Measurements from ENCODE around the gene COQ10A.
A peak's percentile ranks its signal among the peaks of the same experiment; 100 is the strongest.

The COQ10A gene

DNA sequence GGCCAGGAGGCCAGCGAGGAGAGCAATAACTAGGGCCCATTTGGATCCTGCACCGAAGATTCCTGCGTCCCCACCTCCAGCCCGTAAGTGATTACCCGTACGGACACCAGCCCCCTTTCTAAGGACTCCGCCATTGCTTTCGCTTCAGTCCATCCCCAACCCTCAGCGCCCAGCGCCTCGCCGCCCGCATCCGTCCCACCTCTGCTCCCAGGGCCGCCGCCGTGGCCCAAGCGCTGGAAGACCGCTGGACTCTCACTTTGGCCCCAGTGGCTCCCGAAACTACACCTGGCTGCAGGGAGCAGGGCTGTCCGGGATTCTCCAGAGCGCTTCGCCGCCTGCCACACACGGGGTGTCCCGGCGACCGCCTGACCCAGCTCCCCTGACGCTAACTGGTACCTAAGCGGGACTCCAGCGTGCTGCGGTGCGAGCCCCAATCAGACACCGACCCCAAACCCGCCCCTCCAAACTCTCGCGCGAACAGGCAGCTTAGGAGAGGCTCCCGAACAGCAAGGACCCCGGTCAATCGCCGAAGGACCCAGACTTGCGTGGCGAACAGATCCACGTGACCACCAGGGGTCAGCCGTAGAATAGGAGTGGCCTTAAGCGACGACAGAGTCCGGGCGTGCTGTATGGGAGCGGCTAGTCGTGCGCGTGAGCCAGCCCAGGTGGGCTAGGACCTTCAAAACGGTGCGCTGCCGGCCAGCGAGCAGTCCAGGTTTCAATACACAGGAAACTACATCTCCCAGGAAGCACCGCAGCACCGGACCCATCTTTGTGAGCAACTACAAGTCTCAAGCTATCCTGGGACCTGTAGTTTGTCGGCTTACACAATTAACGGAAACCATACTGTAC, 49.1 kb downstream of the COQ10A start, which contains the start of gene CNPY2:
Gene CNPY2 (minus strand): TSS at position 367 of the 852 bp plus-strand sequence. CDS start 771 bp downstream, outside the sequence.
- no peaks in the 10 kb centered on the region for H3K9me3 ChIP-seq (ENCODE audit: insufficient read depth, low read length)
- no peaks in the 10 kb centered on the region for H4K20me1 ChIP-seq (ENCODE audit: low read depth, low read length)
- H2AFZ ChIP-seq (ENCODE audit: low read depth, low read length, severe bottlenecking), result peak within 1 kb of the TSS; percentile 35
- peak within 1 kb of the TSS; percentile 83 for H3K4me2 ChIP-seq (ENCODE audit: low read depth, low read length, poor library complexity, severe bottlenecking)
- H3K27ac ChIP-seq (ENCODE audit: low read depth, low read length), result peak within 1 kb of the TSS; percentile 66
- H3K36me3 ChIP-seq (ENCODE audit: low read length), result peaks cover 4% of the 10 kb centered on the region; the same call in 1 of the 2 replicates
- TF ChIP-seq EZH2phosphoT487 (conservative IDR thresholded peaks at IDR 0.05; ENCODE audit: low read length), result no peak
- TF ChIP-seq, protein P1, sequence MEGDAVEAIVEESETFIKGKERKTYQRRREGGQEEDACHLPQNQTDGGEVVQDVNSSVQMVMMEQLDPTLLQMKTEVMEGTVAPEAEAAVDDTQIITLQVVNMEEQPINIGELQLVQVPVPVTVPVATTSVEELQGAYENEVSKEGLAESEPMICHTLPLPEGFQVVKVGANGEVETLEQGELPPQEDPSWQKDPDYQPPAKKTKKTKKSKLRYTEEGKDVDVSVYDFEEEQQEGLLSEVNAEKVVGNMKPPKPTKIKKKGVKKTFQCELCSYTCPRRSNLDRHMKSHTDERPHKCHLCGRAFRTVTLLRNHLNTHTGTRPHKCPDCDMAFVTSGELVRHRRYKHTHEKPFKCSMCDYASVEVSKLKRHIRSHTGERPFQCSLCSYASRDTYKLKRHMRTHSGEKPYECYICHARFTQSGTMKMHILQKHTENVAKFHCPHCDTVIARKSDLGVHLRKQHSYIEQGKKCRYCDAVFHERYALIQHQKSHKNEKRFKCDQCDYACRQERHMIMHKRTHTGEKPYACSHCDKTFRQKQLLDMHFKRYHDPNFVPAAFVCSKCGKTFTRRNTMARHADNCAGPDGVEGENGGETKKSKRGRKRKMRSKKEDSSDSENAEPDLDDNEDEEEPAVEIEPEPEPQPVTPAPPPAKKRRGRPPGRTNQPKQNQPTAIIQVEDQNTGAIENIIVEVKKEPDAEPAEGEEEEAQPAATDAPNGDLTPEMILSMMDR (IDR thresholded peaks at IDR 0.05; ENCODE audit: insufficient read depth, low read length, poor library complexity, severe bottlenecking), result no peak
- peak within 1 kb of the TSS; percentile 81 for H3K4me3 ChIP-seq (ENCODE audit: insufficient read depth, low read length, poor library complexity, severe bottlenecking)
- H3F3A ChIP-seq (ENCODE audit: insufficient read depth), result peaks cover 4% of the 10 kb centered on the region
- peak within 1 kb of the TSS; percentile 82 for H3K9ac ChIP-seq (ENCODE audit: low read length)
- no peaks in the 10 kb centered on the region for H3K27me3 ChIP-seq (ENCODE audit: low read length)
- no peaks in the 10 kb centered on the region for H3K9me2 ChIP-seq (replicated peaks; ENCODE audit: insufficient read depth, low read length)
- peaks cover 17% of the 10 kb centered on the region for H3K79me2 ChIP-seq (ENCODE audit: insufficient read depth, low read length)

DNA sequence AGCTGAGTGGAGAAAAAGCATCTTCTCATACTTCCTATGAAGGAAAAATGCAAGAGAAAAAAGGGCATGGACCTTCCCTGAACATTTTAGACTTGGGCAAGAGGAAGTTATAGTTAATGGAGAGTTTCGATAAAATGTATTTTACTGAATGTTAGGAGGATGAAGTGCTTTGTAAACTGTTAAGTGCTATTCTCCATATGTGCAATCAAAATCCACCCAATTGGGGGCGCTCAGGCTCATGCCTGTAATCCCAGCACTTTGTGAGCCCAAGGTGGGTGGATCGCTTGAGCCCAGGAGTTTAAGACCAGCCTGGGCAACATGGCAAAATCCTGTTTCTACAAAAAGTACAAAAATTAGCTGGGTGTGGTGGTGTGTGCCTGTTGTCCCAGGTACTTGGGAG, 50.9 kb downstream of the COQ10A start:
- no peaks in the 10 kb centered on the region for H3K9me2 ChIP-seq (replicated peaks; ENCODE audit: insufficient read depth, low read length)
- no peaks in the 10 kb centered on the region for H4K20me1 ChIP-seq (ENCODE audit: low read depth, low read length)
- no peak overlapping the region for H3K27ac ChIP-seq (ENCODE audit: low read depth, low read length)
- peaks cover 17% of the 10 kb centered on the region for H3K79me2 ChIP-seq (ENCODE audit: insufficient read depth, low read length)
- no peaks in the 10 kb centered on the region for H3K27me3 ChIP-seq (ENCODE audit: low read length)
- H2AFZ ChIP-seq (ENCODE audit: low read depth, low read length, severe bottlenecking), result no peak overlapping the region
- H3K9ac ChIP-seq (ENCODE audit: low read length), result no peak overlapping the region
- H3F3A ChIP-seq (ENCODE audit: insufficient read depth), result peaks cover 4% of the 10 kb centered on the region
- H3K9me3 ChIP-seq (ENCODE audit: insufficient read depth, low read length), result no peaks in the 10 kb centered on the region
- peaks cover 4% of the 10 kb centered on the region; the same call in 1 of the 2 replicates for H3K36me3 ChIP-seq (ENCODE audit: low read length)
- no peak for TF ChIP-seq EZH2phosphoT487 (conservative IDR thresholded peaks at IDR 0.05; ENCODE audit: low read length)
- TF ChIP-seq, protein P1 (IDR thresholded peaks at IDR 0.05; ENCODE audit: insufficient read depth, low read length, poor library complexity, severe bottlenecking), result no peak
- H3K4me2 ChIP-seq (ENCODE audit: low read depth, low read length, poor library complexity, severe bottlenecking), result no peak overlapping the region
- H3K4me3 ChIP-seq (ENCODE audit: insufficient read depth, low read length, poor library complexity, severe bottlenecking), result no peak overlapping the region

Data from SU-DHL-6 (cell line).